NCI-H446 (cell line): ENCODE results near the gene UBTF.

Experiments
- DNase-seq, 2 experiments: peaks; one replicate each; lab custom pipeline; 2025; lab: John Stamatoyannopoulos, UW

UBTF gene

GRCh38 chr17:44198721-44199552 is 20.5 kb downstream of the UBTF start:
- peak in 1 of 2 experiments; percentile 67 for DNase-seq

- DNase-seq = no peak
Observed at GRCh38 chr17:44197980-44198720, 21.3 kb downstream of the UBTF start.

GRCh38 chr17:44197107-44197506 is 22.4 kb downstream of the UBTF start:
- no peak for DNase-seq

GRCh38 chr17:44193326-44194084 is 26.0 kb downstream of the UBTF start:
- DNase-seq = no peak

- no peak for DNase-seq
Observed at GRCh38 chr17:44192750-44193149, 26.7 kb downstream of the UBTF start.

GRCh38 chr17:44191941-44192496 is 27.5 kb downstream of the UBTF start:
- no peak for DNase-seq

GRCh38 chr17:44191369-44191768 is 28.1 kb downstream of the UBTF start:
- no peak for DNase-seq

- no peak for DNase-seq
Observed at GRCh38 chr17:44190481-44190880, 29.0 kb downstream of the UBTF start.

GRCh38 chr17:44188576-44189403 is 30.7 kb downstream of the UBTF start:
- DNase-seq = no peak

- DNase-seq = peak; percentile 57 to 74
Observed at GRCh38 chr17:44187131-44187899, 32.2 kb downstream of the UBTF start.

- DNase-seq = peak; percentile 94 to 99
Observed at GRCh38 chr17:44186307-44187130, 33.0 kb downstream of the UBTF start, which contains the start of gene TMUB2. Gene TMUB2 (plus strand): TSS chr17:44186972. CDS start chr17:44187709, 737 bp downstream.

GRCh38 chr17:44184212-44184810 is 35.2 kb downstream of the UBTF start:
- no peak for DNase-seq

GRCh38 chr17:44183024-44183423 is 36.5 kb downstream of the UBTF start:
- no peak for DNase-seq

GRCh38 chr17:44178133-44178532 is 41.3 kb downstream of the UBTF start:
- no peak for DNase-seq

- no peak for DNase-seq
Observed at GRCh38 chr17:44177640-44178039, 41.8 kb downstream of the UBTF start.

GRCh38 chr17:44176671-44177501 is 42.6 kb downstream of the UBTF start:
- no peak for DNase-seq

- no peak for DNase-seq
Observed at GRCh38 chr17:44176257-44176656, 43.2 kb downstream of the UBTF start.

- no peak for DNase-seq
Observed at GRCh38 chr17:44174427-44174826, 45.0 kb downstream of the UBTF start.
